Brain microvascular endothelial cell (primary cell): Measurements from ENCODE around the gene CSF2.

ENCODE experiments used
- DNase-seq: peaks from one replicate; pipeline ENCODE4 v3.0.0-alpha.2; 2020
- H3K27ac ChIP-seq: fragments of 250-450 bp; sonication (Bioruptor Pico); 2 replicates; pipeline ENCODE4 v1.5.1; 2020; ENCODE audit warnings: mild to moderate bottlenecking, moderate library complexity
- H3K27me3 ChIP-seq: fragments of 250-450 bp; sonication (Bioruptor Pico); replicated peaks from 2 replicates; pipeline ENCODE4 v1.5.1; 2020; ENCODE audit warnings: mild to moderate bottlenecking
- H3K36me3 ChIP-seq: fragments of 250-450 bp; sonication (Bioruptor Pico); replicated peaks from 2 replicates; pipeline ENCODE4 v1.5.1; 2020; ENCODE audit warnings: mild to moderate bottlenecking
- H3K4me3 ChIP-seq: 2 replicates; pipeline ENCODE4 v1.5.1; 2011; ENCODE audit warnings: low read depth, mild to moderate bottlenecking, control low read depth, low read length, moderate library complexity
- CTCF ChIP-seq: IDR thresholded peaks from 2 replicates; pipeline ENCODE4 v1.5.1; 2011; ENCODE audit warnings: low read depth, mild to moderate bottlenecking, moderate library complexity, low read length, control low read depth, inconsistent platforms; ENCODE audit errors: missing control alignments
- in situ Hi-C: cut with HindIII; loops from 2 replicates; pipeline ENCODE4 v1.10.0; 2017; ENCODE audit warnings: low sequenced_read_pairs, low pct_ligation_motif_present

The CSF2 gene

GRCh38 chr5:132076202-132076830 is 2.7 kb downstream of the CSF2 start:
- H3K27me3 ChIP-seq, result no peaks in the 10 kb centered on the region
- H3K27ac ChIP-seq, result no peak overlapping the region
- in situ Hi-C loops, result no loop called here
- DNase-seq, result no peak
- no peaks in the 10 kb centered on the region for H3K36me3 ChIP-seq
- TF ChIP-seq CTCF, result no peak
- H3K4me3 ChIP-seq, result no peak overlapping the region

GRCh38 chr5:132076983-132077382 is 3.4 kb downstream of the CSF2 start:
- DNase-seq, result no peak
- TF ChIP-seq CTCF, result no peak
- Histone ChIP-seq H3K4me3 (no peak overlapping the region), H3K27ac (no peak overlapping the region), H3K27me3 (no peaks in the 10 kb centered on the region), H3K36me3 (no peaks in the 10 kb centered on the region)
- in situ Hi-C loops, result no loop called here

GRCh38 chr5:132079081-132079480 is 5.5 kb downstream of the CSF2 start:
- in situ Hi-C loops, result no loop called here

GRCh38 chr5:132079619-132080018 is 6.0 kb downstream of the CSF2 start:
- Histone ChIP-seq H3K4me3 (no peak overlapping the region), H3K27ac (no peak overlapping the region), H3K27me3 (no peaks in the 10 kb centered on the region), H3K36me3 (no peaks in the 10 kb centered on the region)
- DNase-seq, result no peak
- in situ Hi-C loops, result no loop called here
- TF ChIP-seq CTCF, result no peak

More at GRCh38 chr5:132079081-132079480, 5.5 kb downstream of the CSF2 start:
- H3K27ac ChIP-seq, result no peak overlapping the region
- no peak for TF ChIP-seq CTCF
- H3K27me3 ChIP-seq, result no peaks in the 10 kb centered on the region
- no peak for DNase-seq
- H3K4me3 ChIP-seq, result no peak overlapping the region
- no peaks in the 10 kb centered on the region for H3K36me3 ChIP-seq

- H3K27me3 ChIP-seq, result no peaks in the 10 kb centered on the region
- no peaks in the 10 kb centered on the region for H3K36me3 ChIP-seq
- in situ Hi-C loops, result no loop called here
- no peak overlapping the region for H3K4me3 ChIP-seq
- H3K27ac ChIP-seq, result no peak overlapping the region
- no peak for DNase-seq
- TF ChIP-seq CTCF, result no peak
Observed at GRCh38 chr5:132080595-132080994, 7.0 kb downstream of the CSF2 start.

- no peaks in the 10 kb centered on the region for H3K27me3 ChIP-seq
- no peak overlapping the region for H3K27ac ChIP-seq
- no peaks in the 10 kb centered on the region for H3K36me3 ChIP-seq
- no peak for DNase-seq
- no peak overlapping the region for H3K4me3 ChIP-seq
- in situ Hi-C loops, result no loop called here
- TF ChIP-seq CTCF, result no peak
Observed at GRCh38 chr5:132081458-132081857, 7.9 kb downstream of the CSF2 start.
